Lower lobe of right lung (tissue), 2 donors: ENCODE data around the gene TP63. TPM values are rescaled to one million over a fixed set of nuclear protein-coding genes. Genes with fewer than 3 reads are reported as not detected.

ENCODE experiments used
- ATAC-seq, 2 donors: fragments of 200-7000 bp; cut with Tn5 transposase; one replicate each; pipeline ENCODE4 v1.9.1; 2020 to 2022; ENCODE audit warnings: mild to moderate bottlenecking in 2 of 2, moderate library complexity in 2 of 2
- DNase-seq: peaks from one replicate; pipeline ENCODE4 v3.0.0-alpha.2; 2020
- H3K27ac ChIP-seq: fragments of 200-600 bp; one replicate; pipeline ENCODE4 v1.8.0; 2022
- H3K27me3 ChIP-seq: fragments of 200-600 bp; one replicate; pipeline ENCODE4 v1.8.0; 2022; ENCODE audit warnings: low read depth
- H3K36me3 ChIP-seq: fragments of 200-600 bp; one replicate; pipeline ENCODE4 v1.8.0; 2022; ENCODE audit warnings: mild to moderate bottlenecking
- H3K4me1 ChIP-seq: fragments of 200-600 bp; one replicate; pipeline ENCODE4 v1.8.0; 2022
- H3K4me3 ChIP-seq: fragments of 200-600 bp; one replicate; pipeline ENCODE4 v1.8.0; 2022; ENCODE audit warnings: mild to moderate bottlenecking
- H3K9me3 ChIP-seq: fragments of 200-600 bp; one replicate; pipeline ENCODE4 v1.8.0; 2022
- CTCF ChIP-seq: fragments of 200-600 bp; IDR thresholded peaks from one replicate; pipeline ENCODE4 v1.8.0; 2022; ENCODE audit warnings: antibody characterized with exemption, mild to moderate bottlenecking
- intact Hi-C: fragments of 100-400 bp; cut with DNase I; formaldehyde crosslinking; loops from one replicate; pipeline ENCODE4 v1.11.0; 2022
- total RNA-seq: library from RNA; stranded (reverse); fragmentation: NEBNext Ultra II Directional; extraction: Animal tissue kit (Norgen Biotek cat#: 25700); gene quantifications from one replicate; pipeline ENCODE4 v1.2.1, GENCODE V29; 2021
- donor health status: DM: no; HTN: yes; CAD: no; lungs with severe emphysema.

The TP63 gene
- total RNA-seq, 1 donor from 2014 or later, result 2.1 TPM

- no peak overlapping the region for H3K27ac ChIP-seq
- ATAC-seq, result no peak
- no peaks in the 10 kb centered on the region for H3K27me3 ChIP-seq
- H3K9me3 ChIP-seq, result no peaks in the 10 kb centered on the region
- intact Hi-C loops, result no loop called here
- H3K4me1 ChIP-seq, result no peaks in the 10 kb centered on the region
- no peak overlapping the region for H3K4me3 ChIP-seq
- DNase-seq, result no peak
- H3K36me3 ChIP-seq, result no peaks in the 10 kb centered on the region
- no peak for TF ChIP-seq CTCF
These were observed 268.0 kb downstream of the TP63 start for GRCh38 chr3:189899186-189899585.

- ATAC-seq (no peak), DNase-seq (no peak)
- Histone ChIP-seq H3K9me3 (no peaks in the 10 kb centered on the region), H3K27me3 (no peaks in the 10 kb centered on the region), H3K4me3 (no peak overlapping the region), H3K4me1 (no peaks in the 10 kb centered on the region), H3K36me3 (no peaks in the 10 kb centered on the region), H3K27ac (no peak overlapping the region)
- intact Hi-C loops, result no loop called here
- no peak for TF ChIP-seq CTCF
These were observed 269.4 kb downstream of the TP63 start for GRCh38 chr3:189900578-189900977.

DNA sequence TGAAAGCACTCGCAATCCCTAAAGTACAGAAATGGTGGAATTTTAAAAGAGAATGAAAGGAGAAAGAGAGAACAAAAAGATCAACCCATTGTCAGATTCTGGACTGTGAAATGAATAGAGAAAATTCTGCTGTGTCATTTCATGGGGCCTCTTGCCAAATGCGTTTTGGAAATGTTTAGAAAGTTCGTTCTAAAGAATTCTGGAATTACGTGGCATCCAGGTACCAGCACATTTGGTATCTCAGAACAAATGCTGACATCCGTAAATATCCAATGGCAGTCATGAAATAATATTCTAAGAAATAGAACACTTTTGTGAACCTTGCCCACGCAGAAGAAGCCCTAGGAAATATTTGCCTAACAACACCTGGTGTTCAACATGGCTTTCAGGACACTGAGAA is 270.3 kb downstream of the TP63 start:
- intact Hi-C loops, result no loop called here
- H3K27me3 ChIP-seq, result no peaks in the 10 kb centered on the region
- no peak for ATAC-seq
- no peak overlapping the region for H3K4me3 ChIP-seq
- no peaks in the 10 kb centered on the region for H3K36me3 ChIP-seq
- no peak overlapping the region for H3K27ac ChIP-seq
- TF ChIP-seq CTCF, result no peak
- no peak for DNase-seq
- no peaks in the 10 kb centered on the region for H3K9me3 ChIP-seq
- no peaks in the 10 kb centered on the region for H3K4me1 ChIP-seq

DNA sequence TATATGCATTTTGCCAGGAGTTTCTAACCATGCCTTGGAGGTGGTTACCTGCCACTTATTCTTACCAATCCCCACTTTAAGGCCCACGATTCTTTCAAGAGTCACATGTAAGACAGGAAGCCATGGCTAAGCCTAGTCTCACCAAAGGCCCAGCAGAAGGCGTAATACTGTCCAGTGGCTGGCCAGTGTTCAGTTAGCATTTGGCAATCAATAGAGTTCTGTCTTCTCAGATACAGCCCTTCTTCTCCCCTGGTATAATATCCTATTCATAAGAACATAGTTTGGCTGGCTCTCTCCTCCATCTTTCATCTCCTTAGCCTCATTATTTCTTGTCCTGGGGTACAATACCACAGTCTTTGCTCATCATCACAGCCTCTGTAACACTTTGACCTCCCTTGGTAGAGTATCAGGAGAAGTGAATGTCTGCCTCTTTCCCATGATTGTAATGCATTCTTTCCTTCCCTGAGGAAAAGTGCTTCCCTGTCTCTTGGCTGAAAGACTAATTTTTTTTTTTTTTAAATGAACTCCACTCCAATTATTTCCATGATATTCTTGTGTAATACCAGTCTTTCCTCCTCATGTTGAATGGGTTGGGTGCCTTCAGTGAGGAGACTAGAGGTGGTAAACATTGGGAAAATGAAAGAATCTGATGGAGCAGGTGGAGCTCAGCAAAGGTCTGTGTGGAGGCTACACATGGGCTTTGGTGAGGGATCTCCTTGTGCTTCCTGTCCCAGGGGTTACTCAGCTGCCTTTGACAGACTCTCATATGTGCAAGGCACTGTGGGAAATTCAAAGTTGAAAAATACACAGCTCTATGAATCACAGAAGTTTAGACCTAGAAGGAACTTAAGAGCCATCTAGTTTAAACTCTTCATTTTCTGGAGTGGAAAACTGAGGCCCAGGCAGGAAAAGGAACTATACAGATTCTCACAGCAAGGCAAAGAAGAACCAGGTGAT is 271.3 kb downstream of the TP63 start:
- Histone ChIP-seq H3K9me3 (no peaks in the 10 kb centered on the region), H3K36me3 (no peaks in the 10 kb centered on the region), H3K27me3 (no peaks in the 10 kb centered on the region), H3K27ac (no peak overlapping the region), H3K4me3 (no peak overlapping the region), H3K4me1 (no peaks in the 10 kb centered on the region)
- ATAC-seq (no peak), DNase-seq (no peak)
- intact Hi-C loops, result no loop called here
- TF ChIP-seq CTCF, result no peak

GRCh38 chr3:189903562-189904250 is 272.5 kb downstream of the TP63 start:
- intact Hi-C loops, result no loop called here
- DNase-seq, result no peak
- H3K27ac ChIP-seq, result no peak overlapping the region

More at GRCh38 chr3:189903562-189904250, 272.5 kb downstream of the TP63 start:
- no peaks in the 10 kb centered on the region for H3K27me3 ChIP-seq
- no peak for TF ChIP-seq CTCF
- no peak for ATAC-seq
- H3K9me3 ChIP-seq, result no peaks in the 10 kb centered on the region
- no peak overlapping the region for H3K4me3 ChIP-seq
- H3K4me1 ChIP-seq, result no peaks in the 10 kb centered on the region
- no peaks in the 10 kb centered on the region for H3K36me3 ChIP-seq
